Endothelial cell of umbilical vein (primary cell): Measurements from ENCODE around the gene ACBD6.

Experiments used
- CTCF ChIP-seq, 2 donors: IDR thresholded peaks; 1 replicate in 1 of 2; 2 replicates in 1 of 2; pipeline ENCODE4 v1.5.1; 2011; ENCODE audit warnings: low read length in 2 of 2, mild to moderate bottlenecking in 2 of 2, moderate library complexity in 2 of 2, control low read depth in 1 of 2, inconsistent platforms in 1 of 2, low read depth in 1 of 2; ENCODE audit not compliant: insufficient read depth in 1 of 2; ENCODE audit errors: extremely low read depth in 1 of 2
- EZH2 ChIP-seq: IDR thresholded peaks from 2 replicates; pipeline ENCODE4 v1.6.1; 2012; ENCODE audit warnings: borderline replicate concordance, low read depth, mild to moderate bottlenecking, moderate library complexity, low read length, inconsistent platforms; ENCODE audit not compliant: severe bottlenecking

DNA sequence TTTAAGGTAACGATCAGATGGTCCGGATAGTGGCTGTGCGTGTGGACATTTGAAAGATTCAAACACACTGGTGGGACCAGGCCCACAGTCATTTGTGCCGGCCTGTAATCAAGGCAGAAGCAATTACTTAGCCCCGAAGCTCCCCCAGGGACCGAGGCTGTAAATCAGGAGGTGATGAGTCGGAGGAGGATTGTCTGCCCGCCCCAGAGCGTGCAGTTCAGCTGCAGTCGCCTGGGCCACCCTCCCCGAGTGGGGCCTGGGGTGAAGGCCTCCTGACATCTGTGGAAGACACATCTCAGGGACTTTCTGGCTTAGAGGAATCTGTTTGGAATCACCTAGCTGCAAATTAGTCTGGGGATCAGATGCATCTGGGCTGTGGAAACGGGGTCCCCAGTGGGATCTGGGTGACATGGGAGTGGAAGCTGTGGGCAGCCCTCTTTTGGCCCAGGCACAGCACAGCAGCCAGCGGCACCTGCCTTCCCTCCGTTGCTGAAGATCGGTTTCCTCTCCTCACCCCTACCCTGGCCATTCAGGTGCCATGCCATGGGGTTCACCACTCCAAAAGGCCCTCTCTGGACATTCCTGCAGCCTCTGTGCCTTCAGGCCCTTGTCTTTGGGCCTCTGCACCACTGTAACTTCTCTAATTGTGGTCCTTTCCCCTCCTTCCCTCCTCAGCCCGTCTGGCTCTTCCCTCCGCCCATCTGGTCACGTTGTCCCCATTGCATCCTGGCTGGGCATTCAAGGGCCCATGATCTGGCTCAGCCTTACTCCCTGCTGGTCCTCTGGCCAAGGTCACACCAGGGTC, 246.6 kb downstream of the ACBD6 start:
- TF ChIP-seq CTCF (IDR thresholded peaks at IDR 0.05; ENCODE audit: extremely low read depth in 1 of 2, insufficient read depth in 1 of 2, low read depth in 1 of 2, low read length in 2 of 2) (no peak), EZH2 (no peak)
